Mammary epithelial cell (primary cell): ENCODE results near the gene NUBP1.

Source experiments
- CTCF ChIP-seq, 2 donors: IDR thresholded peaks in 1 of 2; conservative IDR thresholded peaks in 1 of 2; 2 replicates each; pipeline ENCODE4 v1.5.1; 2011 to 2012; ENCODE audit warnings: inconsistent platforms in 2 of 2, low read length in 2 of 2, mild to moderate bottlenecking in 2 of 2, control low read depth in 1 of 2, low read depth in 1 of 2; ENCODE audit not compliant: insufficient read depth in 1 of 2; ENCODE audit errors: extremely low read depth in 1 of 2
- EZH2 ChIP-seq: IDR thresholded peaks from 2 replicates; pipeline ENCODE4 v1.6.1; 2012; ENCODE audit warnings: low read length, inconsistent platforms, borderline replicate concordance

DNA sequence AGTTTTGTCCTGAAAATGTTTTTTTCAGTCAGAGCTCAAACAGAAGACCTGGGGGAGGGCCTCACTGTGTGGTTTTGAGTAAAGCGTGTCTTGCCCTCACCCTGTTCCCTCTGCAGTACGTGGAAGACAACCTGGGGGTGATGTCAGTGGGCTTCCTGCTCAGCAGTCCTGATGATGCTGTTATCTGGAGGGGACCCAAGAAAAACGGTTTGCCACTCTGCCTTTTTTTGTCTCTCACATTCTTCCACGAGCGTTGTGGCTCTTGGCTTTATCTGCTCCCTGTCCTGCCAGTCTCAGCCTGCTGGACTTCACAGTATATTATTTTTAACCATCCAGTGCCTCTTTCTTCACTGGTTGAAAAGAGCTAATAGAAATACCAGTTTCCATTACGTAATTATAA, 12.9 kb downstream of the NUBP1 start:
- TF ChIP-seq EZH2 (no peak), CTCF (conservative IDR thresholded peaks at IDR 0.05 in 1 of 2, IDR thresholded peaks at IDR 0.05 in 1 of 2; ENCODE audit: extremely low read depth in 1 of 2, insufficient read depth in 1 of 2, low read depth in 1 of 2, low read length in 2 of 2) (no peak)
